ES-I3 (cell line): ENCODE results near the gene CAPN9.
"Not testable (repeated sequence)": the region's sequence is repeated elsewhere in the genome, so short reads cannot be mapped to it uniquely, and the experiment has no call there.

Source experiments
- H3K36me3 ChIP-seq: 2 replicates; pipeline ENCODE4 v1.6.1; 2013; ENCODE audit warnings: mild to moderate bottlenecking, low read length, control low read depth, moderate library complexity; ENCODE audit not compliant: insufficient read depth
- H3K4me1 ChIP-seq: 2 replicates; pipeline ENCODE4 v1.6.1; 2013; ENCODE audit warnings: mild to moderate bottlenecking, control low read depth, low read length; ENCODE audit not compliant: insufficient read depth
- H3K9ac ChIP-seq: 2 replicates; pipeline ENCODE4 v1.6.1; 2013; ENCODE audit warnings: low read depth, mild to moderate bottlenecking, low read length, moderate library complexity
- H3K9me3 ChIP-seq: 2 replicates; pipeline ENCODE4 v1.6.1; 2013; ENCODE audit warnings: mild to moderate bottlenecking, low read length, moderate library complexity; ENCODE audit not compliant: control insufficient read depth, insufficient read depth

CAPN9 gene

GRCh38 chr1:230747127-230747730, at the start of gene CAPN9:
Gene CAPN9, plus strand, starts transcription at chr1:230747388. Its CDS starts 109 bp downstream, at chr1:230747497.
- no peaks in the 10 kb centered on the region for H3K36me3 ChIP-seq
- H3K9me3 ChIP-seq = no peaks in the 10 kb centered on the region
- no peak within 1 kb of the TSS for H3K9ac ChIP-seq
- H3K4me1 ChIP-seq = peaks cover 17% of the 10 kb centered on the region

- no peaks in the 10 kb centered on the region for H3K9me3 ChIP-seq
- no peak overlapping the region for H3K9ac ChIP-seq
- H3K36me3 ChIP-seq = no peaks in the 10 kb centered on the region
- 0 out of 2 replicates have a peak, but pooled peaks cover 4% of the 10 kb centered on the region for H3K4me1 ChIP-seq
These were observed 49.1 kb upstream of the CAPN9 start for GRCh38 chr1:230698130-230698529.

- not testable (repeated sequence) for H3K9ac ChIP-seq, H3K9me3 ChIP-seq, H3K4me1 ChIP-seq, H3K36me3 ChIP-seq
These were observed 48.2 kb upstream of the CAPN9 start for GRCh38 chr1:230698964-230699363.

- Histone ChIP-seq H3K9ac (no peak overlapping the region), H3K4me1 (0 out of 2 replicates have a peak, but pooled peaks cover 4% of the 10 kb centered on the region), H3K36me3 (no peaks in the 10 kb centered on the region), H3K9me3 (no peaks in the 10 kb centered on the region)
These were observed 47.5 kb upstream of the CAPN9 start for GRCh38 chr1:230699716-230700115.

- H3K4me1 ChIP-seq = 0 out of 2 replicates have a peak, but pooled peaks cover 4% of the 10 kb centered on the region
- no peaks in the 10 kb centered on the region for H3K36me3 ChIP-seq
- H3K9ac ChIP-seq = no peak overlapping the region
- H3K9me3 ChIP-seq = no peaks in the 10 kb centered on the region
These were observed 47.1 kb upstream of the CAPN9 start for GRCh38 chr1:230700132-230700531.

GRCh38 chr1:230701434-230701833, 45.8 kb upstream of the CAPN9 start:
- Histone ChIP-seq H3K36me3 (no peaks in the 10 kb centered on the region), H3K9me3 (no peaks in the 10 kb centered on the region), H3K9ac (no peak overlapping the region), H3K4me1 (0 out of 2 replicates have a peak, but pooled peaks cover 4% of the 10 kb centered on the region)

GRCh38 chr1:230701895-230702768, 45.1 kb upstream of the CAPN9 start:
- H3K36me3 ChIP-seq = no peaks in the 10 kb centered on the region
- no peak overlapping the region for H3K9ac ChIP-seq
- H3K4me1 ChIP-seq = 0 out of 2 replicates have a peak, but pooled peaks cover 4% of the 10 kb centered on the region
- no peaks in the 10 kb centered on the region for H3K9me3 ChIP-seq

- Histone ChIP-seq H3K9me3 (no peaks in the 10 kb centered on the region), H3K4me1 (0 out of 2 replicates have a peak, but pooled peaks cover 4% of the 10 kb centered on the region), H3K9ac (no peak overlapping the region), H3K36me3 (no peaks in the 10 kb centered on the region)
These were observed 44.1 kb upstream of the CAPN9 start for GRCh38 chr1:230702934-230703678.

GRCh38 chr1:230703679-230704385, 43.4 kb upstream of the CAPN9 start:
- no peaks in the 10 kb centered on the region for H3K36me3 ChIP-seq
- H3K9me3 ChIP-seq = no peaks in the 10 kb centered on the region
- H3K9ac ChIP-seq = no peak overlapping the region

GRCh38 chr1:230704830-230705229, 42.4 kb upstream of the CAPN9 start:
- Histone ChIP-seq H3K9me3 (no peaks in the 10 kb centered on the region), H3K4me1 (0 out of 2 replicates have a peak, but pooled peaks cover 4% of the 10 kb centered on the region), H3K36me3 (no peaks in the 10 kb centered on the region), H3K9ac (no peak overlapping the region)

More at GRCh38 chr1:230703679-230704385, 43.4 kb upstream of the CAPN9 start:
- H3K4me1 ChIP-seq = 0 out of 2 replicates have a peak, but pooled peaks cover 4% of the 10 kb centered on the region

- H3K9ac ChIP-seq = no peak overlapping the region
- no peaks in the 10 kb centered on the region for H3K9me3 ChIP-seq
- H3K4me1 ChIP-seq = 0 out of 2 replicates have a peak, but pooled peaks cover 4% of the 10 kb centered on the region
- H3K36me3 ChIP-seq = no peaks in the 10 kb centered on the region
These were observed 41.7 kb upstream of the CAPN9 start for GRCh38 chr1:230705289-230706019.

- Histone ChIP-seq H3K9ac (no peak overlapping the region), H3K4me1 (0 out of 2 replicates have a peak, but pooled peaks cover 4% of the 10 kb centered on the region), H3K36me3 (no peaks in the 10 kb centered on the region), H3K9me3 (no peaks in the 10 kb centered on the region)
These were observed 41.0 kb upstream of the CAPN9 start for GRCh38 chr1:230706020-230706699.
